ENCODE results near the gene PLBD1. TPM values are rescaled to one million over a fixed set of nuclear protein-coding genes. Genes with fewer than 3 reads are reported as not detected.

Gene PLBD1
- 4.0 to 6.3 TPM (median 4.7 TPM) in 5 replicates for total RNA-seq (2022; extraction: Qiagen RNA extraction; ENCODE audit: low read depth)

GRCh38 chr12:14567351-14568162 lies at the start of gene PLBD1:
PLBD1 (minus strand) TSS chr12:14567883; CDS start chr12:14567696, 187 bp downstream.

Other genes starting within 250 kb of the PLBD1 start
- 3.7 to 8.3 TPM (median 6.5 TPM) in 5 replicates for gene ATF7IP, start 202.2 kb downstream of the PLBD1 start, total RNA-seq (2022; extraction: Qiagen RNA extraction; ENCODE audit: low read depth)
- 0.02 to 0.06 TPM (median 0.03 TPM) in 3 of 5 replicates, not detected in the others for gene GUCY2C, start 128.7 kb upstream of the PLBD1 start, total RNA-seq (2022; extraction: Qiagen RNA extraction; ENCODE audit: low read depth)
- gene WBP11, start 235.6 kb upstream of the PLBD1 start, total RNA-seq (2022; extraction: Qiagen RNA extraction; ENCODE audit: low read depth) = 48.2 to 55.8 TPM (median 52.0 TPM) in 5 replicates
- gene C12orf60, start 235.8 kb upstream of the PLBD1 start, total RNA-seq (2022; extraction: Qiagen RNA extraction; ENCODE audit: low read depth) = 1.4 to 2.2 TPM (median 1.8 TPM) in 5 replicates
- not detected in 5 replicates for gene SMCO3, start 246.3 kb upstream of the PLBD1 start, total RNA-seq (2022; extraction: Qiagen RNA extraction; ENCODE audit: low read depth)

Data from A549 treated with DMSO at 1 μM for 4 hours (cell line).